Measurements from ENCODE around the gene CNTNAP2.

CNTNAP2 gene

DNA sequence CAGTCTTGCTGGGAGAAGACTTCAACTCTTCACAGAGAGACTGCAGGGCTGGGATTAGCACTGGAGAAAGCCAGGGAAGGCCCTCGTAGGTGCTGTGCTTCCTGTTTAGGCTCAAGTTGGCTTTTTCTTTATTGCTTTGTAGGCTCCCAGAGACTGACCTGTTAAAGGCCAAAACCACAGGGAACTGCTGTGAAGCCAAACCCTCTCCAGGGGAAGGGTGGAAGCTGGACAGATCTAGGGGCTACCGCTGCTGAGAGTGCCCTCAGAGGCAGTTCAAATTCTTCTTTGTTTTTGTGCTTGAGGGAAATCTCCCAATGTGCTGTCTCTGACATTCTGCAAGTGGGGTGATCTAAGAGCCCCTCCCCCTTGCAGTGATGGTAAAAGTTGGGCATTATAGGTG lies 198.4 kb downstream of the CNTNAP2 start:
- FAIRE-seq, result no peak

DNA sequence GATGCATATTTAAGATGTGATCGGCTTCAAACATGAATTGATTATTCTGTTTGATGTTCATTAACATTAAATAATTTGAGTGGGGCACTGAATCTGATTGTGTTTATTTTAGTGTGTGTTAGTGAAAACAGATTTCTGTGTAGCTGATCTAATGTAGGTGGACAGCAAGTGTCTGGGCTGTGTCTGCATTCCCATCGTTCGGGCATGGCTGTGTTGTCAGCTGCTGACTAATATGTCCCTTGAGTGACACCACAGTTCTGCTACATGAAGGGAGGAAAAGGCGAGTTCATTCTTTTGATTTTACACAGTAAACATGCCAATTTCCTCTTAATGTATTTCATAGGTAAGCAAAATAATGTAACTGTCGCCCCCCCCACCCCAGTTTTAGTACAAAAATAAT lies 203.0 kb downstream of the CNTNAP2 start:
- no peak for FAIRE-seq

DNA sequence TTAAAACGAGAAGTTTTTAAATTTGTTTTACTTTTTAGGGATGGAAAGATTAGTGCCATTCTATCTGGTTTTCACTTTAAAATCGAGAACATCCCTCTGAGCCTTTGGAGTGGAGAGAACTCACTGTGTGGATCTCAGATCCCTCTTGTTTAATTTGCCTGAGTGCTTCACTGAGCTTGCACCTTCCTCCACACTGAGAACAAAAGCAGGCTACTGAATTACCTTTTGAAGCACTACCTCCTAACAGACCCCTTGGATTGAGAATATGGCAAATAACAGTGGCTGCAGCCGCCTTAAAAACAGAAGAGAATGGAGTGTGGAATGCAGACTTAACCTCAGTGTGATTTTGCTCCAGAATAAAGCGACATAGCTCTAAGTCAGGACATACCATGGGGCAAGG lies 204.7 kb downstream of the CNTNAP2 start:
- FAIRE-seq, result no peak

DNA sequence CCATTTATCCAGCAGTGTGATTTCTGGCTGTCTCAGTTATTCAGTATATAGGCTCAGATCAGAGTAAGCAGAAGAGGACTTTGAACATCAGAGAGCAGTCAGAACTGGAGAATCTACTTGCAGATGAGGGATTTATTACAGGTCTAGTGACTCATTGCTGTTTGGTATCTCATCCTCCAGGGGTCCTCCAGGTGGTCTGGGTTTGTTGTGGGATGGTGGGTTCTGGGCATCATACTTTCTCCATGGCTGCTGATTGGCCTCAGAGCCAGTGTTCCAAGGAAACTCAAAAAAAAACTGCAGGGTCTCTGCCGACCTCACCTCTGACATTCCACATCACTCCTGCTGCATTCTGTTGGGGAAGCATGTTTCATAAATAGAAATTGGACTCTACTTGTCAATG lies 214.8 kb downstream of the CNTNAP2 start:
- FAIRE-seq, result no peak

- no peak for FAIRE-seq
Measured at GRCh38 chr7:146345251-146345650, 228.7 kb downstream of the CNTNAP2 start.

DNA sequence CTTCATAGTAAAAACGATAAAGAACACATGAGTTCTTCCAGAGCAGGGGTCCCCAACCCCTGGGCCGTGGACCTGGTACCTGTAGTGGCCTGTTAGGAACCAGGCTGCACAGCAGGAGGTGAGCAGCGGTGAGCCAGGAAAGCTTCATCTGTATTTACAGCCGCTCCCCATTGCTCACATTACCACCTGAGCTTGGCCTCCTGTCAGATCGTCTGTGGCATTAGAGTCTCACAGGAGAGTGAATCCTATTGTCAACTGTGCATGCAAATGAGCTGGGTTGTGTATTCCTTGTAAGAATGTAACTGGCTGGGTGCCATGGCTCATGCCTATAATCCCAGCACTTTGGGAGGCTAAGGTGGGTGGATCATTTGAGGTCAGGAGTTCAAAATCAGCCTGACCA lies 229.5 kb downstream of the CNTNAP2 start:
- no peak for FAIRE-seq

GRCh38 chr7:146355216-146355615 lies 238.6 kb downstream of the CNTNAP2 start:
- FAIRE-seq, result no peak

DNA sequence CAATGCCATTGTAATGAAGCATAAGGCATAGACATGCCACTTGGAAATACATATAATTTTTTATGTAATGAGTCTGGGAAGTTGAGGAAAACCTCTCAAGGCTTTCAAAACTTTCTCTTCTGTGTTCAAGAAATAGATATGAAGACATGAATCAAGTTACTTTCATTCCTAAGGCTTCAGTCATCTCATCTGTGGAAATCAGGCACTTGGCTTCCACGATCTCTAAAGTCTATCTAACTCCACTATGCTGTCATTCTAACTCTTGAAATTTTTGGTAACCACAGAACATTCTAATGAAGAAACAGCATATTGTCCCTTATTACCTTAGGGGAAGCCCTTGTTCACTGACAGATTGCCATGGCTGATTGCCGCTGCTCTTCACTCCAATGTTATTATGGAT lies 242.6 kb downstream of the CNTNAP2 start:
- FAIRE-seq, result no peak

- FAIRE-seq, result no peak
Measured at GRCh38 chr7:146366938-146367337, 250.3 kb downstream of the CNTNAP2 start.

GRCh38 chr7:146370171-146370570 lies 253.6 kb downstream of the CNTNAP2 start:
- no peak for FAIRE-seq

- no peak for FAIRE-seq
Measured at GRCh38 chr7:146375170-146375569, 258.6 kb downstream of the CNTNAP2 start.

DNA sequence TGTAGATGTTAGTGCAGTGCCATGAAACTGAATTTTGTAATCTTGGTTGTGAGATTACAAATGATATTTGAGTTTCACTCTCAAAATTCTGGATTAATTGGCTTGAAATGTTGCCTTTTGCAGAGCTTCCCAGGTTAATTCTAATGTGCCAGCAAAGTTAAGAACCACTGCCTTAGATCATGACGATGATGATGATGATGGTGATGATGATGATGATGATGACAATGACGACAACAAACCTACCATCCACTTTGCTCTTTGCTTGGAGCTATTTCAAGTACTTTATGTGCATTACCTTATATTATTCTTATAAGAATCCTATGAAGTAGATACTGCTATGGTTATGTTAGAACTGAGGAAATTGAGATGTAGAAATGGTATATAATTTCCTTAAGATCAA lies 261.6 kb downstream of the CNTNAP2 start:
- FAIRE-seq, result no peak

GRCh38 chr7:146387140-146387539 lies 270.5 kb downstream of the CNTNAP2 start:
- FAIRE-seq, result no peak

GRCh38 chr7:146388928-146389327 lies 272.3 kb downstream of the CNTNAP2 start:
- FAIRE-seq, result no peak

GRCh38 chr7:146393346-146393745 lies 276.7 kb downstream of the CNTNAP2 start:
- no peak for FAIRE-seq

DNA sequence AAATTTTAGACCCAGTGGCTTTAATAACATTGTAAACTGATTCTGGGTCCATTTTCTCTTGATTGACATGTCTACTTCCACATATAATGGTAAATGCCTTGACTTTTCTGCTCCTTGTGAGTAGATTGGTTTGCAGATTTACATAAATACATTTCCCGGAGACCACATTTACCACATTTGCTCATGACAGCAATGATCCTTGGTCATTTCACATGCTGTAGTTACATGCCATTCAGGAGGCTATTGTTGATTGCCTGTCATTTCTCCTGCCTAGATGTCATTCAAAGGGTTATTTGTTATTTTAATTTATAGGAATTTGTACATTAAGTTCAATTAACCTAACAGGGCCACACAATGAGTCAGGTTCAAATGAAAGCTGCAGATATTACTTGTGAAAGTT lies 280.5 kb downstream of the CNTNAP2 start:
- no peak for FAIRE-seq

DNA sequence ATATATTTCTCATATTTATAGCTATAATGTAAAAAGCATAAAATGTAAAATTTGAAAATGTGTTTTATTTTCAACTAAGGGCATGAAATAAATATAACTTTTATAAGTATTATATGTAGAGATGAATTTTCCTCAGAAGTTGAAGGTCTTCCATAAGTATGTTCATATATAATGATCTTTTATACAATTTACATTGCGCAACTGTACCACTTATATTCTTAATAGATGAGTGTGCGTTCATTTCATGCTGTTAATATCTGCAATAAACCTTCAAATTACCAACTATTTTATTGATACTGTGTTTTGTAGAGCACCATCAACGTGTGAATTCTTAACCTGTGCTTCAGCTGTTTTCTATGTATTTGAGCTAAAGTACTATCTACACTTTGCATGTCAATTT lies 285.3 kb downstream of the CNTNAP2 start:
- no peak for FAIRE-seq

- no peak for FAIRE-seq
Measured at GRCh38 chr7:146405737-146406136, 289.1 kb downstream of the CNTNAP2 start.

DNA sequence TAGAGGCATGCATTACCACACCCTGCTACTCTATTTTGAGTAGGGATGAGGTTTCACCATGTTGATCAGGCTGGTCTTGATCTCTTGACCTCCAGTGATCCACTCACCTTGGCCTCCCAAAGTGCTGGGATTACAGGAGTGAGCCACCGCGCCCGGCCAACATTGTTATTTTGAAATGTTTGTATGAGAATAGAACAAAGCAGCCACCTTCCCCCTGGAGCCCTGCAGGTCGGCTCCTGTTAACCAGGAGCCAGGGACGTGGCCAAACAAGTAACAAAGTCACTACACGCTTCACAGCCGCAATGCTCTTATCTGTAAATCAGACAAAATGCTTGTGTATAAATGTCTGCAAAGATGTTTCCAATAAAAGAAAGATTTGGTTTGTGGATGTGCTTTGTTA lies 295.4 kb downstream of the CNTNAP2 start:
- no peak for FAIRE-seq

DNA sequence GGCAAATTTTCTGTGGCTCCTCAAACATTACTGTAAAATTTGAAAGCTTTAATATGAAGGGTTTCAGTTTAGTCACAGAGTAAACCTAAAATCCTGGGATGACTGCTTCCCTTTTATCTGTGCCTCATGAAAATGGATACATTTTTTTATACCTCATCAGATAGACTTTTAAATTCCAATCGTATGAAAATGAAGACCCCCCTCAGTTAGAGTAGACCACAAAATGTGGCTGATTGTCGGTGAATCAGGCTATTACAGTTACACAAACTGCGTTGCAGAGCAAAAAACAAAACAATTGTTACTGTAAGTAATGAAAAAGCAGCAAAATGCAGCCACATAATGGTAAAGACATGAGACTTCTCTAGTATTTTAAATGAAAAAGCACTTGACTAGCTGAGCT lies 296.2 kb downstream of the CNTNAP2 start:
- FAIRE-seq, result no peak

- FAIRE-seq, result no peak
Measured at GRCh38 chr7:146414373-146414772, 297.8 kb downstream of the CNTNAP2 start.

- no peak for FAIRE-seq
Measured at GRCh38 chr7:146414937-146415336, 298.3 kb downstream of the CNTNAP2 start.

DNA sequence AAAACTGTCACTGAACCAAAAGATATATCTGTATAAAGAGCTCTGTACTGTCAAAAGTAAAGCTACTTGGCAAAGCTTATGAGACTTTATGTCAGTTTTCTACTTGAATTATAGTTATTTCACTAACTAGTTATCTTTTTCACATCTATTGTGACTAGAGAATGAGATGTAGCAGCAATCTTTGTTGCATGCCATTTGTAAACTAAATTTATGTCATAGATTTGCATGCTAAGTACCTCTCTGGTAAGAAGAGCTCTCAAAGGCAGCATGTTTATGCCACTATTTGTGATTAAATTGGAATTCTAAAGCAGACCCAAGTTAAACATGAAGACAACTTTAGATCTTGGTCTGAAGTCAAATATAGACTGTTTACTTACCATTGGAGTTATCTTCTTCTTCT lies 300.6 kb downstream of the CNTNAP2 start:
- FAIRE-seq, result no peak

- no peak for FAIRE-seq
Measured at GRCh38 chr7:146423446-146423845, 306.8 kb downstream of the CNTNAP2 start.

DNA sequence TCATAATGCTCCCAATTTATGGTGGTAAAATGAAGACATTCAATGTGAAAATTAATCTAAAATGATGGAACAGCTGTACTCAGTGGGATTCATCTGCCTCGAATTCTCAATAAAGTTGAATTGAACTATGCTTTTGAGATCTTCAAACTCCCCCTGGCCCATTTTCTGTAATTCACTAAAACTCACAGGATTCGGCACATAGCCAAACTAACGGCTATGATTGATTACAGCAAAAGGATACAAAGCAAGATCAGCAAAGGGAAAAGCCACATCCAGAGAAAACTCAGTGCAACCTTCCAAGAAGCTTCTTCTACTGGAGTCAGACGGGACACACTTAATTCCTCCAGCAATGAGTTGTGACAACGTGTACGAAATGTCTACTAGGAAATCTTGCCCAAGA lies 307.5 kb downstream of the CNTNAP2 start:
- FAIRE-seq, result no peak

DNA sequence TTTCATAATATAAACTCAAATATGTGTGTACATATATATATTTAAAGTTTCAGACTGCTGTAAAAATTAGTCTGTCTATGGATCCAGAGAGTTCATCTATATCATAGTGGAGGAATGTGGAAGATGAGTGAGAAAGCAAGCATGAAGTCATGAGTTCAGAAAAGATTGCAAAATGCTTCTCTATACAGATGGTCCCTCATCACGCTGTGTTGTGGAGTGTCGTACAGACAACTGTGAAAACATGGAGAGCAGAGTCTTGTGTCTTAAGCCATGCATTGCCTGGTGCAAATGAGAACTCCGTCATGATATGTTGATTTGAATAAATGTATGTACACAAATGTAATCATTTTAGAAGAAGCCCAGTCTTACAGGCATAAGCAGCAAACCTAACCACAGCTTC lies 316.9 kb downstream of the CNTNAP2 start:
- FAIRE-seq, result no peak

All from endometrium (tissue), 2 donors.